ENCODE data around the gene VAMP5.
A peak's percentile ranks its signal among the peaks of the same experiment; 100 is the strongest.
"Not testable (repeated sequence)": the region's sequence is repeated elsewhere in the genome, so short reads cannot be mapped to it uniquely, and the experiment has no call there.

VAMP5 gene

GRCh38 chr2:85602476-85603234, 18.4 kb downstream of the VAMP5 start, which contains the start of gene TMEM150A:
TSS of gene TMEM150A (minus strand) at chr2:85602698. CDS start at chr2:85601948, 750 bp downstream.
- DNase-seq, result peak; percentile 81 to 84

- not testable (repeated sequence) for DNase-seq
Observed at GRCh38 chr2:85604133-85604444, 19.9 kb downstream of the VAMP5 start.

GRCh38 chr2:85604568-85605339, 20.5 kb downstream of the VAMP5 start:
- no peak for DNase-seq

GRCh38 chr2:85605406-85606115, 21.3 kb downstream of the VAMP5 start:
- DNase-seq, result no peak

- no peak for DNase-seq
Observed at GRCh38 chr2:85606116-85606455, 21.9 kb downstream of the VAMP5 start.

- DNase-seq, result no peak
Observed at GRCh38 chr2:85607268-85608215, 23.3 kb downstream of the VAMP5 start.

- DNase-seq, result no peak
Observed at GRCh38 chr2:85611217-85611704, 27.0 kb downstream of the VAMP5 start.

- peak; percentile 80 to 86 for DNase-seq
Observed at GRCh38 chr2:85611705-85612587, 27.7 kb downstream of the VAMP5 start, which contains the start of gene C2orf68. TSS of gene C2orf68 (minus strand) at chr2:85612066. CDS start at chr2:85611984, 82 bp downstream.

GRCh38 chr2:85613717-85614515, 29.7 kb downstream of the VAMP5 start:
- no peak for DNase-seq

- not testable (repeated sequence) for DNase-seq
Observed at GRCh38 chr2:85614757-85615156, 30.5 kb downstream of the VAMP5 start.

- DNase-seq, result no peak
Observed at GRCh38 chr2:85615413-85615728, 31.1 kb downstream of the VAMP5 start.

GRCh38 chr2:85617723-85618122, 33.5 kb downstream of the VAMP5 start:
- not testable (repeated sequence) for DNase-seq

- DNase-seq, result no peak
Observed at GRCh38 chr2:85619617-85620016, 35.4 kb downstream of the VAMP5 start.

GRCh38 chr2:85621338-85621737, 37.1 kb downstream of the VAMP5 start:
- DNase-seq, result no peak

- no peak for DNase-seq
Observed at GRCh38 chr2:85623991-85624390, 39.8 kb downstream of the VAMP5 start.

- no peak for DNase-seq
Observed at GRCh38 chr2:85628658-85629057, 44.4 kb downstream of the VAMP5 start.

- no peak for DNase-seq
Observed at GRCh38 chr2:85631316-85631715, 47.1 kb downstream of the VAMP5 start.

- DNase-seq, result no peak
Observed at GRCh38 chr2:85635011-85635410, 50.8 kb downstream of the VAMP5 start.

GRCh38 chr2:85635636-85636035, 51.4 kb downstream of the VAMP5 start:
- no peak for DNase-seq

GRCh38 chr2:85642725-85643124, 58.5 kb downstream of the VAMP5 start:
- no peak for DNase-seq
